ENCODE data around the gene ZBED1. TPM values are rescaled to one million over a fixed set of nuclear protein-coding genes. Genes with fewer than 3 reads are reported as not detected.

Gene ZBED1
- total RNA-seq, 2 experiments from 2014 or later, result 32.2 to 32.3 TPM

Other genes with a start within 250 kb of the ZBED1 start
- 10 to 100 TPM; 27.8 to 29.2 TPM for gene DHRSX, start within 50 bp of the ZBED1 start, total RNA-seq
- 100 to 1,000 TPM; 223 to 228 TPM for gene CD99, start 190.3 kb upstream of the ZBED1 start, total RNA-seq